Sigmoid colon (tissue), 4 donors: Measurements from ENCODE around the gene SPATA20.

Source experiments
- CTCF ChIP-seq, 4 experiments: fragments of 450-650 bp in 3 of 4; fragments of 200-600 bp in 1 of 4; IDR thresholded peaks; one replicate each; pipeline ENCODE4 v1.5.1; 2016 to 2019; ENCODE audit warnings: antibody characterized with exemption in 4 of 4, mild to moderate bottlenecking in 3 of 4, moderate library complexity in 2 of 4
- EP300 ChIP-seq, 4 donors: sonication (generic); formaldehyde crosslinking; IDR thresholded peaks; one replicate each; pipeline ENCODE4 v1.6.1; 2017; ENCODE audit warnings: antibody characterized with exemption in 4 of 4
- POLR2A ChIP-seq, 2 donors: fragments of 450-650 bp; IDR thresholded peaks; one replicate each; pipeline ENCODE4 v1.6.1; 2016; ENCODE audit warnings: antibody characterized with exemption in 2 of 2, mild to moderate bottlenecking in 2 of 2, moderate library complexity in 2 of 2
- POLR2AphosphoS5 ChIP-seq, 4 donors: sonication (generic); formaldehyde crosslinking; IDR thresholded peaks; one replicate each; pipeline ENCODE4 v1.6.1; 2017; ENCODE audit warnings: antibody characterized with exemption in 4 of 4

GRCh38 chr17:50604513-50604912, 57.5 kb downstream of the SPATA20 start:
- TF ChIP-seq CTCF (IDR thresholded peaks at IDR 0.05) (no peak), POLR2AphosphoS5 (IDR thresholded peaks at IDR 0.05) (peak in 1 of 4 donors; percentile 20), EP300 (IDR thresholded peaks at IDR 0.05) (no peak), POLR2A (IDR thresholded peaks at IDR 0.05) (no peak)
